ENCODE measurements around the gene MCTP1. TPM values are rescaled to one million over a fixed set of nuclear protein-coding genes. Genes with fewer than 3 reads are reported as not detected.
A peak's percentile ranks its signal among the peaks of the same experiment; 100 is the strongest.

The MCTP1 gene
- total RNA-seq, 1 experiment from 2014 or later, result 2.5 TPM

GRCh38 chr5:94691949-94692348 is 592.9 kb downstream of the MCTP1 start:
- peaks cover 1 to 18% (median 12%) of the 10 kb centered on the region in 3 experiments; a peak in 5 of 7 replicates for H3K36me3 Mint-ChIP-seq (ENCODE audit: insufficient read depth in 1 of 3, low read depth in 3 of 3)
- no peak overlapping the region for H4K5ac ChIP-seq (ENCODE audit: insufficient read length, low read depth, low read length)

More at GRCh38 chr5:94691949-94692348, 592.9 kb downstream of the MCTP1 start:
- Mint-ChIP-seq H3K4me1 (peaks cover 8 to 11% of the 10 kb centered on the region in 2 experiments), H3K4me3 (no peak overlapping the region), H3K27ac (peak overlapping the region; percentile 54 to 80 (median 65); a peak in 4 of 7 replicates), H3K9me3 (no peaks in the 10 kb centered on the region), H3K27me3 (ENCODE audit: low read depth) (no peaks in the 10 kb centered on the region)
- Histone ChIP-seq H3K4me1 (ENCODE audit: insufficient read depth, low read length) (no peaks in the 10 kb centered on the region), H4K20me1 (ENCODE audit: control insufficient read depth, insufficient read depth, insufficient read length) (no peaks in the 10 kb centered on the region), H4K91ac (ENCODE audit: insufficient read length, low read depth, low read length) (no peak overlapping the region), H2BK12ac (ENCODE audit: insufficient read length, low read depth, low read length) (no peak overlapping the region), H3K79me2 (ENCODE audit: insufficient read depth, low read length) (no peaks in the 10 kb centered on the region), H3K4me2 (ENCODE audit: insufficient read depth, insufficient read length, low read length) (no peak overlapping the region), H2BK15ac (ENCODE audit: low read depth, low read length) (no peak overlapping the region), H3K9me3 (ENCODE audit: control insufficient read depth, low read depth, low read length) (no peaks in the 10 kb centered on the region), H3K14ac (ENCODE audit: insufficient read depth, low read length) (no peak overlapping the region), H3T11ph (ENCODE audit: low read length) (no peak overlapping the region), H3K79me1 (ENCODE audit: insufficient read depth, low read depth, low read length, poor library complexity, severe bottlenecking) (no peaks in the 10 kb centered on the region), H2BK120ac (ENCODE audit: low read depth, low read length, poor library complexity, severe bottlenecking) (no peak overlapping the region), H4K8ac (replicated peaks; ENCODE audit: insufficient read length, low read depth, low read length) (no peak overlapping the region), H3K27me3 (ENCODE audit: insufficient read depth, low read length) (no peaks in the 10 kb centered on the region), H2BK20ac (ENCODE audit: low read depth, low read length, poor library complexity, severe bottlenecking) (no peak overlapping the region), H3K4ac (ENCODE audit: low read depth, low read length) (no peak overlapping the region), H2AK5ac (ENCODE audit: insufficient read length, low read length) (no peak overlapping the region), H3K27ac (ENCODE audit: insufficient read length, low read depth, low read length) (no peak overlapping the region), H2BK5ac (ENCODE audit: insufficient read length, low read length) (no peak overlapping the region), H2AFZ (ENCODE audit: low read length) (no peak overlapping the region), H3K9ac (ENCODE audit: extremely low read depth, insufficient read length, low read length) (no peak overlapping the region), H3K18ac (ENCODE audit: insufficient read length, low read depth, low read length) (no peak overlapping the region), H3K23ac (ENCODE audit: insufficient read length, low read depth, low read length) (no peak overlapping the region), H3K23me2 (ENCODE audit: insufficient read length, low read depth, low read length, poor library complexity, severe bottlenecking) (no peaks in the 10 kb centered on the region), H3K56ac (ENCODE audit: insufficient read length, low read depth, low read length) (no peak overlapping the region)
- no peak for DNase-seq
- TF ChIP-seq CTCF (conservative IDR thresholded peaks at IDR 0.05), result no peak
- no CpG with 5 or more reads among the region's 4 CpGs for WGBS (ENCODE audit: extremely low coverage, insufficient read length, low lambda C conversion rate)

Data from H9 (cell line).